ENCODE measurements around the gene RPSA.

GRCh38 chr3:39378088-39378487 is 28.4 kb upstream of the RPSA start:
- TF ChIP-seq, protein P1, sequence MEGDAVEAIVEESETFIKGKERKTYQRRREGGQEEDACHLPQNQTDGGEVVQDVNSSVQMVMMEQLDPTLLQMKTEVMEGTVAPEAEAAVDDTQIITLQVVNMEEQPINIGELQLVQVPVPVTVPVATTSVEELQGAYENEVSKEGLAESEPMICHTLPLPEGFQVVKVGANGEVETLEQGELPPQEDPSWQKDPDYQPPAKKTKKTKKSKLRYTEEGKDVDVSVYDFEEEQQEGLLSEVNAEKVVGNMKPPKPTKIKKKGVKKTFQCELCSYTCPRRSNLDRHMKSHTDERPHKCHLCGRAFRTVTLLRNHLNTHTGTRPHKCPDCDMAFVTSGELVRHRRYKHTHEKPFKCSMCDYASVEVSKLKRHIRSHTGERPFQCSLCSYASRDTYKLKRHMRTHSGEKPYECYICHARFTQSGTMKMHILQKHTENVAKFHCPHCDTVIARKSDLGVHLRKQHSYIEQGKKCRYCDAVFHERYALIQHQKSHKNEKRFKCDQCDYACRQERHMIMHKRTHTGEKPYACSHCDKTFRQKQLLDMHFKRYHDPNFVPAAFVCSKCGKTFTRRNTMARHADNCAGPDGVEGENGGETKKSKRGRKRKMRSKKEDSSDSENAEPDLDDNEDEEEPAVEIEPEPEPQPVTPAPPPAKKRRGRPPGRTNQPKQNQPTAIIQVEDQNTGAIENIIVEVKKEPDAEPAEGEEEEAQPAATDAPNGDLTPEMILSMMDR (optimal IDR thresholded peaks at IDR 0.05 in 1 of 3, IDR thresholded peaks at IDR 0.05 in 1 of 3, conservative IDR thresholded peaks at IDR 0.05 in 1 of 3; ENCODE audit: extremely low read depth in 1 of 3, insufficient read depth in 2 of 3, low read length in 3 of 3), result peak; percentile 84 to 94 (median 86)
- TF ChIP-seq EZH2 (IDR thresholded peaks at IDR 0.05; ENCODE audit: low read length), result no peak
